NCI-H460 (cell line): ENCODE data around the gene ABHD12. TPM values are rescaled to one million over a fixed set of nuclear protein-coding genes. Genes with fewer than 3 reads are reported as not detected.
"Not testable (repeated sequence)": the region's sequence is repeated elsewhere in the genome, so short reads cannot be mapped to it uniquely, and the experiment has no call there.

ENCODE experiments used
- DNase-seq: peaks from one replicate; pipeline ENCODE4 v3.0.0-alpha.2; 2016; ENCODE audit warnings: low read depth; ENCODE audit errors: extremely low read depth
- total RNA-seq: library from RNA; depleted of rRNA; stranded (reverse); fragments of >200 nt; shearing (Covaris generic); gene quantifications from 2 replicates; pipeline ENCODE4 v1.2.3, GENCODE V29; 2014

Gene ABHD12
- total RNA-seq, 1 experiment from 2014 or later: 25.9 TPM

DNA sequence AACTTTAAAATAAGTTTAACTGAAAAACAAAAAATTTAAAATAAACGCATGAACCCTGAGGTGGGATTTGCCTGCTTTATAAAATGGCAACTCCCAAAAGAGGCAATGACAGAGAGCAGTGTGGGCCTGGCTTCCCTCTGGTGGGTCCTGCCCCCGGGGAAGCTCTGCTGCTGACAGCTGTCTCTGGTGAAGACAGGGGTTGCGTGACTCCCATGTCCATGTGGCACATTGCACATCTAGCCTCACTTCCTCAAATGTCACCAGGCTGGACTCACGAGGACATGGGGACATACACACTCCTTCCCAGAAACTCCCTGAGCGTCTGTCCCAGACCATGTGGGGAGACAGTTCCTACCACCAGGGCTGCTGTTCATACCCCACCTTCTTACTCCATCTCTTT is 66.2 kb downstream of the ABHD12 start:
- no peak for DNase-seq

DNA sequence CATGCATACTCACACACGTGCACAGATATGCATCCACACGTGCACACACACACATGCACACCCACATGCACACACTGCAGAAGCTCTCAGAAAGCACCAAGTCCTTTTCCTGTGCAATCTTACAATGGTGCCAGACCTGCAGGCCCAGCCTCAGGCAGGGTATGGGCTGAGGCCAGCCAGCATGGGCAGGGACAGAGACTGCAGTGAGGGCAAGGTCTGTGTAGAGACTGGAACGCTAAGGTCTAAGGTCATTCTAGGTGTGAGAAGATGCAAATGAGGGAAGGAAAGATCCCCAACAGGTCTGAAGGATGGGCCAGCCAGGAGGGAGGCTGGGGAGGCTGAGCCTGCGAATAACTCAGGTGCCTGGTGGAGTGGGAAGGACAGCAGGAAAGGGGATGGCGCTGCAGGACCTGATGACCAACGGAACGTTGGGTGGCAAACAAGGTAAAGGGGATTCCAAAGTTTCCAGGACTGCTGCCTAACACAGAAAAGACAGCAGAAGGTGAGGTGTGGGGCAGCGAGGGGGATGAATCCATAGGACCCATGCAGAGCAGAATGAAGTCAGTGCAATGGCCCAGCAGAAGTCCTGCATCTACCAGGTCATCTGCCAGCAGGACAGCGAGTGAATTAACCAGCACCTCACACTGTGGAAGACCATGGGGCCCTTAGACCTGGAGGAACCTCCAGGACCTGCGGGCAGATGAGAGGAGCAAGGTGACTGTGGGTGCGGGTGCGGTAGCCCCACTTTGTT is 67.0 kb downstream of the ABHD12 start:
- no peak for DNase-seq

GRCh38 chr20:25321991-25322390 is 68.6 kb downstream of the ABHD12 start:
- no peak for DNase-seq

- DNase-seq: no peak
Observed at GRCh38 chr20:25321262-25321831, 69.3 kb downstream of the ABHD12 start.

- DNase-seq: no peak
Observed at GRCh38 chr20:25320035-25320800, 70.4 kb downstream of the ABHD12 start.

DNA sequence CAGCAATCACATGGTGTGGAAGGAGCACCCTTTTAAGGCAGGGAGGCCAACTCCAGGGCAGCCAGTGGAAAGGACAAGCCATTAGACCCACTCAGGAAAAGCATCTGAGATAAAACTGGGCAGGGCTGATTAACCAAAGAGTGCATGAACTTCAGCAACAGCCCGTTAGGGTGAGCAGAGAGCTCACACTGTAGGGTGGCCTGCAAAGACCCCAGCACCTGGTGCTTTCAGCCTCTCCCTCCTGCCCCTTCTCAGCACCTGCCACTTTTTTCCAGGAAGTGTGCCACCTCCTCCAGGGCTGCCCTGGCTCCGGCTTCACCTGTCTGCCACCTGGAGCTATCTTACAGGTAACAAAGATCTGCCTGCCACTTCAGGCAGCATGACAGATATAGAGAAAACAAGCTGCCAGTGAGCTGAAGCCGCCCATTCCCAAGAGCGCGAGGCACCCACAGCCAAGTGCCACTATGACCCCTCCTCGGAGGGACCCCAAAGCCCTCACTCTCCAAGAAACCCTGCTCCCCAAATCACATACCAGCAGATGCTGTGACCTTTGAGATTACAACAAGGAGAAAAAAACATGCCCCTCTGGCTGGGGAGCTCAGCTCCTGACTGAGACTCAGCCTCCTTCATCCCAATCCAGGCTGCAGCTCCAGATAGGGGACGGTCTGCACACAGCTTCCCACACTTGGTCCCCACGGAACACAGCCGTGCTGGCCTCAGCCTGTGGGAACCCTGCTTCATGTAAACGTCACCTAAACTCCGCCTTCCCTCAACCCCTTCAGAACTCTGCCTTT is 71.2 kb downstream of the ABHD12 start:
- DNase-seq: no peak

- no peak for DNase-seq
Observed at GRCh38 chr20:25318471-25319240, 72.0 kb downstream of the ABHD12 start.

DNA sequence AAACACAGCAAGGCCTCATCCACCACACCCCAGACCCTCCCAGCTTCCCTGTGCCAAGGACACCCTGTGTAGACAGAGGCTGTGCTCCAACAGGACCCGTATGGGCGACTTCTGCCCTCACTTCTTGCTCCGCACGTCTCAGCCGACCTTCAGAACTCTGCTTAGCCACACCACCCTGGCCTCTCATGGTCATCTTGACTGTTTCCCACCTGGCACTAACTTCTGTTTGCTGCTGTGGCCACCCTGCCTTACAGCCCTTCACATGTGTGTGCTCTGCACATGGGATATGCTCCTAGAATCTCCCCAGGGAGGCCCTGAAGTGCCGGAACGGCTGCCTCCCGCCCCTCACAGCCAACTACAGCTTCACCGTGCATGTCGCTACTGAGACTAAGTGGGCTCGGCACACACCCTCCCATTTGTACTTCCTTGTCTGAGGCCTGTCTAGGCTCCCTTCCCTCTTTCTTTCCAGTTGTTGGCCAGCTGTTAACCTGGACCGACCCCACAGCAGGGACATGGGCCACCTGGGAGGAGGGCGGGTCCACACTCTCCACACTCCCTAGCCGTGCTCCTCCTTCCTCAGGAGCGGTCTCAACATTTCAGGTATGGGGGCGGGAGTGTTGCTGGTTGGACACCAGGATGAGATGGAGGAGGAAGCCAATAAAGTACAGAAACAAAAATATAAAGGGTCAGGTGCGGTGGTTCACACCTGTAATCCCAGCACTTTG is 73.1 kb downstream of the ABHD12 start:
- no peak for DNase-seq

DNA sequence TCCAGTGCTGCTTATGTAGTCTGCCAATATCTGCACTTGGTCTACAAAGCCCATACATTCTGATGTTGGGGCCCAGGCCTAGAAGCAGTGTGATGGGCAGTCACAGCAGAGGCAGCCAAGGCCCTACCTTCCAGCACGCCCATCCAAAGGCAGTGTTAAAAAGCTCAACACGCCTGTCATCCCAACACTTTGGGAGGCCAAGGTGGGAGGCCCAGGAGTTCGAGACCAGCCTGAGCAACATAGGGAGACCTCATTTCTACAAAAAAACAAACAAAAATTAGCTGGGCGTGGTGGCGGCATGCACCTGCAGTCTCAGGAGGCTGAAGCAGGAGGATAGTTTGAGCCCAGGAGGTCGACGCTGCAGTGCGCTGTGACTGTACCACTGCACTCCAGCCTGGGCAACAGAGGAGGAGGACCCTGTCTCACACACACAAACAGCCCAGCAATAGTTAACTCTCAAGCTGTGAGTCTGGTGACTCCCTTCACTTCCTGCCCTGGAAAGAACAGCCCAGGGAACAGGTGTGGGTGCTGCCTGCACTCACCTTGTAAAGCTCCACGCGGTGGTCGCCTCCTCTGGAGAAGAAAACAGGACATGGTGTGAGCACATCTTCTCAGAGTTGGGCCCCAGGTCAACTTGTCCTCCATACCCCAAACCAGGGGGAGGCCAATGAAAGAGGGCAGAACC is 74.0 kb downstream of the ABHD12 start:
- no peak for DNase-seq

DNA sequence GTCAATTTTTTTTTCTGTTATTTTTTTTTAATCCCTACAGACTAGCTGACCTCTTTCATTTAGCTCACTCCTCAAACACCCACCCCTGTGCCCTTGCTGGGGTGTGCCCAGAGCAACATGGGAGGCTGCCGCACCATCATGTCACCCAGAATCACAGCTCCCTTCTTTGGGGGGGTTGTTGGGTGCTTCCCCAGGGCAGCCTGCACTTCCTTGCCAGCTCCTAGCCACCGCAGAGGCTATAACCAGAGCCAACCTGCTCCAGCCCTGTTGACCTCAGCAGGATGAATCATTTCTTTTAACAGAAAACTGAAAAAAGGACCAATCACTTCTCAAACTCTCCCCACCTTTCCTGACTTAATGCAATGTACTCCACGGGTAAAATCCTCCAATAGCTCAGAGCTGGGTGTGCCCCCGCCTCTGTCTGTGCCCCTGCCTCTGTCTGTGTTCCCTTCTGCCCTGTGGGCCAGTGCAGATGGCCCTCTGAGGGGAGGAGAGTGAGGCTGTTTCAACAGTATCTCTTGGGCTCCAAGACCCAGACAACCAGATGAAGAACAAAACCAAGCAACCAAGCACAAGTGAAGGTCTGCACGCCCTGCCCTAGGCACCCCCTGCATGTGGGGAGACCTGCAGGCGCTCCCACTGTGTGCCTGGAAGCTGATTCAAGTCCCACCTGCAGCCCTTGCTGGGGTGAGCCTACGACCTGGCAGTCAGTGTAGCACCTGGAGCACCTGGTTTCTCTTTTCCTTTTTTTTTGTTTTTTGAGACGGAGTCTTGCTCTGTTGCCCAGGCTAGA is 75.0 kb downstream of the ABHD12 start:
- DNase-seq: no peak

DNA sequence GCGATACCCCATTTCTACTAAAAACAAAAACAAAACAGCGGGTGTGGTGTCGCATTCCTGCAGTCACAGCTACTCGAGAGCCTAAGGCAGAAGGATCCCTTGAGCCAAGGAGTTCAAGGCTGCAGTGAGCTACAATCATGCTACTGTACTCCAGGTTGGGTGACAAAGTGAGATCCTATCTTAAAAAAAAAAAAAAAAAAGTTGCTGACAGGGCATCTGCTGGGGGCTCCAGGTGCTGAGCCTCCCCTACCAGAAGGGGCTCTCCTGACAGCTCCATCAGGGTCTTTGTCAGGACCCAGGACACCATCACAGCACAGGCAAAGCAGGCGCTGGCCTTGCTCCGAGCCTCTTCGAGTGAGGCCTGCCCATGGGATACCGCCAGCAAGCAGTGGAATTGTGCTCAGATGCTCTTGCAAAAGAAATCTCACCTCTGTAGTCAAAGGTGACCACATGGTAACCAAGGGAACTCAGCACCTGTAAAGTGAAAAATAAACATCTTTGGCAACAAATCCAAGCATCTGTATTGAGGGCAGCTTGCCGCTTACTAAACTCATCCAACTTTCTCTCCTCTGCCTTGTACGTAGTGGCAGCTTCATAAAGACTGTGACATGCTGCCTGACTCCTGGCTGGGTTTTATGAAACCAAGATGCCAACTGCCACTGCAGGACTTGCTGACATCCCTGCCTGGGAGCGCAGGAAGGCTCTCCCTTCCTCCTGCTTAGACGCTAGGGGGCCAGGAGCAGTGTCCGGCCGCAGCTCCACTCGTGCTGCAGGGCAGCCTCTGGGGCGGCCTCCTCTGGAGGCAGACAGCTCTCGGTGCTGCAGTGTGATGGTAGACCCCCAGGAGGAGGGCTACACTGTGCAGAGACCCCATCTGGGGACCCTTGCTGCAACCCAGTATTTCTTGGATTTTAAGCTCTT is 75.9 kb downstream of the ABHD12 start:
- DNase-seq: no peak

GRCh38 chr20:25313593-25313992 is 77.0 kb downstream of the ABHD12 start:
- no peak for DNase-seq

GRCh38 chr20:25312716-25313115 is 77.9 kb downstream of the ABHD12 start:
- DNase-seq: not testable (repeated sequence)

DNA sequence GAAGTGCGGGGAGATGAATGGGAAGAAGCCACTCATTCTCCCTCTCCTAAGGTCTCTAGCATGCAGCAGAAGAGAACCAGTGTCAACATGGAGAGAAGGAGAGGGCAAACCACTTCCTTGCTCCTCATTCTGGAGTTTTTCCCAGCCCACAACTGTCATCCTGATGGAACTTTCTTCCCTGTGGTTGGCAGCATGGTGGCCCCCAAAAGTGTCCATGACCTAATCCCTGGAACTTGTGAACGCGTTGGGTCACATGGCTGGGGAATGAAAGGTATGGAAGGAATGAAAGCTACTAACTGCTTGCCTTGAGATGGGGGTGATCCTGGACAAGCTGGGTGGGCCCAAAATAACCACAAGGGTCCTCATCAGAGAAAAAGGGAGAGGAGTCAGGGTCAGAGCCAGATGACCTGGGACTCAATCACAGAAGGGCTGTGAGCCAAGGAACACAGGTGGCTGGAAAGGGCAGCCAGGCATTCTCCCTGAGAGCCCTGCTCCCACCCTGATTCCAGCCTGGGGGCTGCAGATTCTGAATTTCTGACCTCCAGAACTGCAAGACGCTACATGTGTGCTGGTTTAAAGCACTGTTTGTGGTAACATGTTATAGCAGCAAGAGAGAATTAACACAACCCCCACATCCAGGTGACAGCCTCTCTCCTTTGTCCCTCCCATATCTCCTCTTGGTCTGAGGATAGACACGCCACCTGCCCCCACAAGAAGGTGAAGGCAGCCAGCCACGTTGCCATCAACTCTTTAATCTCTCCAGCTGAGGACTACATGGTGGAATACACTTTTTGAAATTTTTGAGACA is 79.5 kb downstream of the ABHD12 start:
- no peak for DNase-seq

DNA sequence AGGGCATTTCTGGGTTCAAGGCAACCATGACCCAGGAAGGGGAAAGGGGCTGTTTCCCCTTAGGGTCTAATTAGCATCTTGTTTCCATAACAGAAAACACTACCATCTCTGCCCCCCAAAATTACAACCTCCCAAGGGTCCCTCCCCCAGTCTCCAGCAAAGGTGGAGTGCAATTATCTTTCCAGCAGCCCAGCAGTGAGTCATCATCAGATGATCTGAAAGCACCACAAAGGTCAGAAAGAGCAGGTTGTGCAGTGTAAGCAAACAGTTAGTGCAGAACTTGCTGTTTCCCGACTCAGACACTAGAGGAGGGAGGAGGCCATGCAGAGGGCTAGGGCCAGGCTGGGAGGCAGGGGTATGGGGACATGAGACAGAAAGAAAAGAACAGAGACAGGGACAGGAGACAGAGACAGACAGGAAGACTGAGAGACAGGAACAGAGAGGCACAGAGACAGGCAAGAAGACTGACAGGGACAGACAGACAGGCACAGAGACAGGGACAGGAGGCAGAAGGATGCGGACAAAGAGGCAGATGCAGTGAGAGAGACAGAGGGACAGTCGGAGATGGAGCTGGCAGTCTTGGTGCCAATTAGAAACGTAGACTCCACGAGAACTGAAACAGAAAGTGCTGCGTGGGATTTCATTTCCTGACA is 80.2 kb downstream of the ABHD12 start:
- peak; percentile 71 for DNase-seq
